ENCODE data around the gene FCHSD2.

FCHSD2 gene

GRCh38 chr11:72896431-72896830 lies 245.7 kb downstream of the FCHSD2 start:
- H3K4me3 ChIP-seq (ENCODE audit: low read depth, low read length, poor library complexity, severe bottlenecking), result no peak overlapping the region
- H3F3A ChIP-seq (ENCODE audit: insufficient read depth, low read length), result no peaks in the 10 kb centered on the region
- H2AFZ ChIP-seq (ENCODE audit: low read length), result no peak overlapping the region
- H3K36me3 ChIP-seq (ENCODE audit: insufficient read depth, low read length), result peaks cover 40% of the 10 kb centered on the region
- H3K4me2 ChIP-seq (ENCODE audit: low read length), result no peak overlapping the region
- no peaks in the 10 kb centered on the region for H3K9me2 ChIP-seq (ENCODE audit: low read depth, low read length)
- no peak overlapping the region for H3K9ac ChIP-seq (ENCODE audit: low read length)
- H3K9me3 ChIP-seq (ENCODE audit: low read length), result no peaks in the 10 kb centered on the region
- no peak overlapping the region for H3K27ac ChIP-seq (ENCODE audit: low read depth, low read length, poor library complexity, severe bottlenecking)
- no peak for TF ChIP-seq CTCF (IDR thresholded peaks at IDR 0.05; ENCODE audit: low read length)
- TF ChIP-seq EZH2 (IDR thresholded peaks at IDR 0.05; ENCODE audit: borderline replicate concordance, low read length), result no peak
- no peaks in the 10 kb centered on the region for H3K4me1 ChIP-seq (ENCODE audit: insufficient read depth, low read length, severe bottlenecking)
- H3K27me3 ChIP-seq (ENCODE audit: insufficient read depth, low read length), result no peaks in the 10 kb centered on the region
- H3K79me2 ChIP-seq (ENCODE audit: insufficient read depth, low read length), result no peaks in the 10 kb centered on the region
- no peaks in the 10 kb centered on the region for H4K20me1 ChIP-seq (ENCODE audit: insufficient read depth, low read length)

- peaks cover 48% of the 10 kb centered on the region for H3K36me3 ChIP-seq (ENCODE audit: insufficient read depth, low read length)
- TF ChIP-seq CTCF (IDR thresholded peaks at IDR 0.05; ENCODE audit: low read length) (no peak), EZH2 (IDR thresholded peaks at IDR 0.05; ENCODE audit: borderline replicate concordance, low read length) (no peak)
Observed at GRCh38 chr11:72890881-72891280, 251.2 kb downstream of the FCHSD2 start.

GRCh38 chr11:72886619-72887018 lies 255.5 kb downstream of the FCHSD2 start:
- Histone ChIP-seq H3K9ac (ENCODE audit: low read length) (no peak overlapping the region), H3K27me3 (ENCODE audit: insufficient read depth, low read length) (no peaks in the 10 kb centered on the region), H3K9me3 (ENCODE audit: low read length) (no peaks in the 10 kb centered on the region), H3K27ac (ENCODE audit: low read depth, low read length, poor library complexity, severe bottlenecking) (no peak overlapping the region), H2AFZ (ENCODE audit: low read length) (no peak overlapping the region), H3K4me2 (ENCODE audit: low read length) (no peak overlapping the region), H3F3A (ENCODE audit: insufficient read depth, low read length) (no peaks in the 10 kb centered on the region), H3K4me3 (ENCODE audit: low read depth, low read length, poor library complexity, severe bottlenecking) (no peak overlapping the region), H3K79me2 (ENCODE audit: insufficient read depth, low read length) (no peaks in the 10 kb centered on the region), H3K36me3 (ENCODE audit: insufficient read depth, low read length) (peaks cover 77% of the 10 kb centered on the region), H4K20me1 (ENCODE audit: insufficient read depth, low read length) (no peaks in the 10 kb centered on the region), H3K9me2 (ENCODE audit: low read depth, low read length) (no peaks in the 10 kb centered on the region), H3K4me1 (ENCODE audit: insufficient read depth, low read length, severe bottlenecking) (peaks cover 11% of the 10 kb centered on the region)
- TF ChIP-seq EZH2 (IDR thresholded peaks at IDR 0.05; ENCODE audit: borderline replicate concordance, low read length) (no peak), CTCF (IDR thresholded peaks at IDR 0.05; ENCODE audit: low read length) (no peak)

More at GRCh38 chr11:72890881-72891280, 251.2 kb downstream of the FCHSD2 start:
- Histone ChIP-seq H3K9me2 (ENCODE audit: low read depth, low read length) (no peaks in the 10 kb centered on the region), H2AFZ (ENCODE audit: low read length) (no peak overlapping the region), H3K4me2 (ENCODE audit: low read length) (no peak overlapping the region), H3K9ac (ENCODE audit: low read length) (no peak overlapping the region), H3K79me2 (ENCODE audit: insufficient read depth, low read length) (no peaks in the 10 kb centered on the region), H3K4me1 (ENCODE audit: insufficient read depth, low read length, severe bottlenecking) (peaks cover 11% of the 10 kb centered on the region), H3K27me3 (ENCODE audit: insufficient read depth, low read length) (no peaks in the 10 kb centered on the region), H3F3A (ENCODE audit: insufficient read depth, low read length) (no peaks in the 10 kb centered on the region), H3K9me3 (ENCODE audit: low read length) (no peaks in the 10 kb centered on the region), H3K4me3 (ENCODE audit: low read depth, low read length, poor library complexity, severe bottlenecking) (no peak overlapping the region), H4K20me1 (ENCODE audit: insufficient read depth, low read length) (no peaks in the 10 kb centered on the region), H3K27ac (ENCODE audit: low read depth, low read length, poor library complexity, severe bottlenecking) (no peak overlapping the region)

Data from OCI-LY1 (cell line).